Liver (tissue), 3 donors: ENCODE results near the gene SUCO.
"Not testable (repeated sequence)": the region's sequence is repeated elsewhere in the genome, so short reads cannot be mapped to it uniquely, and the experiment has no call there.

Experiments used
- EGR1 ChIP-seq, 2 donors: IDR thresholded peaks; 2 replicates each; pipeline ENCODE4 v1.6.1; 2016 to 2018; ENCODE audit warnings: antibody characterized with exemption in 2 of 2, low read depth in 2 of 2
- FOXA1 ChIP-seq: IDR thresholded peaks from 2 replicates; pipeline ENCODE4 v1.6.1; 2016; ENCODE audit warnings: antibody characterized with exemption
- GABPA ChIP-seq, 2 donors: IDR thresholded peaks in 1 of 2; conservative IDR thresholded peaks in 1 of 2; 2 replicates each; pipeline ENCODE4 v1.6.1; 2016; ENCODE audit warnings: antibody characterized with exemption in 2 of 2, mild to moderate bottlenecking in 1 of 2, moderate library complexity in 1 of 2
- RAD21 ChIP-seq, 2 donors: IDR thresholded peaks; 2 replicates each; pipeline ENCODE4 v1.6.1; 2016; ENCODE audit warnings: antibody characterized with exemption in 2 of 2, mild to moderate bottlenecking in 2 of 2
- TF ChIP-seq, protein P1 (sequence below): fragments of 150-350 bp; IDR thresholded peaks from 2 replicates; pipeline ENCODE4 v1.5.1; 2017; ENCODE audit warnings: improper control_type of control experiment, low read depth, low read length; ENCODE audit not compliant: missing input control
- TF ChIP-seq, protein P2 (sequence below): IDR thresholded peaks from 2 replicates; pipeline ENCODE4 v1.6.1; 2016; ENCODE audit warnings: antibody characterized with exemption
- TF ChIP-seq, protein P3 (sequence below): IDR thresholded peaks from 2 replicates; pipeline ENCODE4 v1.6.1; 2016; ENCODE audit warnings: antibody characterized with exemption, mild to moderate bottlenecking
- donor health status: healthy.
- donor health status: healthy.

DNA sequence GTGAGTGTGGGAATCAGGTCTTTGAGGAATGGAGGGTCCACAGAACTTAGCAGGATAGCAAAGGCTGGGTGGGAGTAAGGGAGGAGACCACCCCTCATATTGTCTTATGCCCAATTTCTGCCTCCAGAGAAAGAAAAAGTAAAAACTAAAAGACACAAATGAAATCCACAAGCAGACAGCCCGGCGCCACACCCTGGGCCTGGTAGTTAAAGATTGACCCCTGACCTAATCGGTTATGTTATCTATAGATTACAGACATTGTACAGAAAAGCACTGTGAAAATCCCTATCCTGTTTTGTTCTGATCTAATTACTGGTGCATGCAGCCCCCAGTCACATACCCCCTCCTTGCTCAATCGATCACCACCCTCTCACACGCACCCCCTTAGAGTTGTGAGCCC, 36.8 kb upstream of the SUCO start:
- TF ChIP-seq, protein P1, sequence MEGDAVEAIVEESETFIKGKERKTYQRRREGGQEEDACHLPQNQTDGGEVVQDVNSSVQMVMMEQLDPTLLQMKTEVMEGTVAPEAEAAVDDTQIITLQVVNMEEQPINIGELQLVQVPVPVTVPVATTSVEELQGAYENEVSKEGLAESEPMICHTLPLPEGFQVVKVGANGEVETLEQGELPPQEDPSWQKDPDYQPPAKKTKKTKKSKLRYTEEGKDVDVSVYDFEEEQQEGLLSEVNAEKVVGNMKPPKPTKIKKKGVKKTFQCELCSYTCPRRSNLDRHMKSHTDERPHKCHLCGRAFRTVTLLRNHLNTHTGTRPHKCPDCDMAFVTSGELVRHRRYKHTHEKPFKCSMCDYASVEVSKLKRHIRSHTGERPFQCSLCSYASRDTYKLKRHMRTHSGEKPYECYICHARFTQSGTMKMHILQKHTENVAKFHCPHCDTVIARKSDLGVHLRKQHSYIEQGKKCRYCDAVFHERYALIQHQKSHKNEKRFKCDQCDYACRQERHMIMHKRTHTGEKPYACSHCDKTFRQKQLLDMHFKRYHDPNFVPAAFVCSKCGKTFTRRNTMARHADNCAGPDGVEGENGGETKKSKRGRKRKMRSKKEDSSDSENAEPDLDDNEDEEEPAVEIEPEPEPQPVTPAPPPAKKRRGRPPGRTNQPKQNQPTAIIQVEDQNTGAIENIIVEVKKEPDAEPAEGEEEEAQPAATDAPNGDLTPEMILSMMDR, result not testable (repeated sequence)
- TF ChIP-seq, protein P2, sequence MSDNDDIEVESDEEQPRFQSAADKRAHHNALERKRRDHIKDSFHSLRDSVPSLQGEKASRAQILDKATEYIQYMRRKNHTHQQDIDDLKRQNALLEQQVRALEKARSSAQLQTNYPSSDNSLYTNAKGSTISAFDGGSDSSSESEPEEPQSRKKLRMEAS, result not testable (repeated sequence)
- TF ChIP-seq RAD21 (IDR thresholded peaks at IDR 0.05); EGR1 (IDR thresholded peaks at IDR 0.05; ENCODE audit: low read depth in 2 of 2); GABPA (IDR thresholded peaks at IDR 0.05 in 1 of 2, conservative IDR thresholded peaks at IDR 0.05 in 1 of 2); FOXA1: not testable (repeated sequence)
- TF ChIP-seq, protein P3, sequence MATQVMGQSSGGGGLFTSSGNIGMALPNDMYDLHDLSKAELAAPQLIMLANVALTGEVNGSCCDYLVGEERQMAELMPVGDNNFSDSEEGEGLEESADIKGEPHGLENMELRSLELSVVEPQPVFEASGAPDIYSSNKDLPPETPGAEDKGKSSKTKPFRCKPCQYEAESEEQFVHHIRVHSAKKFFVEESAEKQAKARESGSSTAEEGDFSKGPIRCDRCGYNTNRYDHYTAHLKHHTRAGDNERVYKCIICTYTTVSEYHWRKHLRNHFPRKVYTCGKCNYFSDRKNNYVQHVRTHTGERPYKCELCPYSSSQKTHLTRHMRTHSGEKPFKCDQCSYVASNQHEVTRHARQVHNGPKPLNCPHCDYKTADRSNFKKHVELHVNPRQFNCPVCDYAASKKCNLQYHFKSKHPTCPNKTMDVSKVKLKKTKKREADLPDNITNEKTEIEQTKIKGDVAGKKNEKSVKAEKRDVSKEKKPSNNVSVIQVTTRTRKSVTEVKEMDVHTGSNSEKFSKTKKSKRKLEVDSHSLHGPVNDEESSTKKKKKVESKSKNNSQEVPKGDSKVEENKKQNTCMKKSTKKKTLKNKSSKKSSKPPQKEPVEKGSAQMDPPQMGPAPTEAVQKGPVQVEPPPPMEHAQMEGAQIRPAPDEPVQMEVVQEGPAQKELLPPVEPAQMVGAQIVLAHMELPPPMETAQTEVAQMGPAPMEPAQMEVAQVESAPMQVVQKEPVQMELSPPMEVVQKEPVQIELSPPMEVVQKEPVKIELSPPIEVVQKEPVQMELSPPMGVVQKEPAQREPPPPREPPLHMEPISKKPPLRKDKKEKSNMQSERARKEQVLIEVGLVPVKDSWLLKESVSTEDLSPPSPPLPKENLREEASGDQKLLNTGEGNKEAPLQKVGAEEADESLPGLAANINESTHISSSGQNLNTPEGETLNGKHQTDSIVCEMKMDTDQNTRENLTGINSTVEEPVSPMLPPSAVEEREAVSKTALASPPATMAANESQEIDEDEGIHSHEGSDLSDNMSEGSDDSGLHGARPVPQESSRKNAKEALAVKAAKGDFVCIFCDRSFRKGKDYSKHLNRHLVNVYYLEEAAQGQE, result not testable (repeated sequence)
